ENCODE results near the gene ASB1.

- TF ChIP-seq, protein P1, sequence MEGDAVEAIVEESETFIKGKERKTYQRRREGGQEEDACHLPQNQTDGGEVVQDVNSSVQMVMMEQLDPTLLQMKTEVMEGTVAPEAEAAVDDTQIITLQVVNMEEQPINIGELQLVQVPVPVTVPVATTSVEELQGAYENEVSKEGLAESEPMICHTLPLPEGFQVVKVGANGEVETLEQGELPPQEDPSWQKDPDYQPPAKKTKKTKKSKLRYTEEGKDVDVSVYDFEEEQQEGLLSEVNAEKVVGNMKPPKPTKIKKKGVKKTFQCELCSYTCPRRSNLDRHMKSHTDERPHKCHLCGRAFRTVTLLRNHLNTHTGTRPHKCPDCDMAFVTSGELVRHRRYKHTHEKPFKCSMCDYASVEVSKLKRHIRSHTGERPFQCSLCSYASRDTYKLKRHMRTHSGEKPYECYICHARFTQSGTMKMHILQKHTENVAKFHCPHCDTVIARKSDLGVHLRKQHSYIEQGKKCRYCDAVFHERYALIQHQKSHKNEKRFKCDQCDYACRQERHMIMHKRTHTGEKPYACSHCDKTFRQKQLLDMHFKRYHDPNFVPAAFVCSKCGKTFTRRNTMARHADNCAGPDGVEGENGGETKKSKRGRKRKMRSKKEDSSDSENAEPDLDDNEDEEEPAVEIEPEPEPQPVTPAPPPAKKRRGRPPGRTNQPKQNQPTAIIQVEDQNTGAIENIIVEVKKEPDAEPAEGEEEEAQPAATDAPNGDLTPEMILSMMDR (conservative IDR thresholded peaks at IDR 0.05; ENCODE audit: low read depth, low read length) = no peak
- TF ChIP-seq EZH2 (IDR thresholded peaks at IDR 0.05; ENCODE audit: low read length, unreplicated experiment) = no peak
Measured at GRCh38 chr2:238397356-238397755, 29.4 kb upstream of the ASB1 start.
